Neural progenitor cell (in vitro differentiated cells): ENCODE results near the gene FOXA2. TPM values are rescaled to one million over a fixed set of nuclear protein-coding genes. Genes with fewer than 3 reads are reported as not detected.

Source experiments
- DNase-seq: peaks from one replicate; pipeline ENCODE4 v3.0.0-alpha.2; 2016; ENCODE audit warnings: low spot score
- H2AFZ ChIP-seq: fragments of 200-600 bp; sonication (generic); replicated peaks from 2 replicates; pipeline ENCODE4 v1.6.1; 2016; ENCODE audit warnings: antibody characterized with exemption
- H3F3A ChIP-seq: fragments of 200-600 bp; sonication (generic); 2 replicates; pipeline ENCODE4 v1.6.1; 2016; ENCODE audit warnings: antibody characterized with exemption, low read depth
- H3K27ac ChIP-seq: fragments of 200-600 bp; sonication (generic); 2 replicates; pipeline ENCODE4 v1.5.1; 2016; ENCODE audit warnings: mild to moderate bottlenecking
- H3K27me3 ChIP-seq: fragments of 200-600 bp; sonication (generic); 2 replicates; pipeline ENCODE4 v1.6.1; 2016; ENCODE audit warnings: mild to moderate bottlenecking, moderate library complexity
- H3K36me3 ChIP-seq: fragments of 200-600 bp; sonication (generic); 2 replicates; pipeline ENCODE4 v1.5.1; 2016
- H3K4me1 ChIP-seq: fragments of 200-600 bp; sonication (generic); 2 replicates; pipeline ENCODE4 v1.6.1; 2016; ENCODE audit warnings: mixed run types
- H3K4me2 ChIP-seq: fragments of 200-600 bp; sonication (generic); 2 replicates; pipeline ENCODE4 v1.6.1; 2016
- H3K4me3 ChIP-seq: fragments of 200-600 bp; sonication (generic); 2 replicates; pipeline ENCODE4 v1.5.1; 2016
- H3K79me2 ChIP-seq: fragments of 200-600 bp; sonication (generic); 2 replicates; pipeline ENCODE4 v1.6.1; 2016; ENCODE audit warnings: low read depth
- H3K9ac ChIP-seq: fragments of 200-600 bp; sonication (generic); 2 replicates; pipeline ENCODE4 v1.6.1; 2016
- H3K9me3 ChIP-seq: fragments of 200-600 bp; sonication (generic); 2 replicates; pipeline ENCODE4 v1.5.1; 2016; ENCODE audit warnings: low read depth
- H4K20me1 ChIP-seq: fragments of 200-600 bp; sonication (generic); 2 replicates; pipeline ENCODE4 v1.6.1; 2016; ENCODE audit warnings: low read depth
- H3K27ac Mint-ChIP-seq: 3 replicates; pipeline ENCODE4 v1.8.0; 2021; ENCODE audit warnings: mixed read lengths
- H3K27me3 Mint-ChIP-seq: 2 replicates; pipeline ENCODE4 v1.8.0; 2022; ENCODE audit warnings: low read depth, mild to moderate bottlenecking, inconsistent platforms, moderate library complexity, mixed read lengths; ENCODE audit not compliant: insufficient read depth
- H3K36me3 Mint-ChIP-seq: 3 replicates; pipeline ENCODE4 v1.8.0; 2021; ENCODE audit warnings: mixed read lengths
- H3K4me1 Mint-ChIP-seq: 3 replicates; pipeline ENCODE4 v1.8.0; 2021; ENCODE audit warnings: mixed read lengths
- H3K4me3 Mint-ChIP-seq: 3 replicates; pipeline ENCODE4 v1.8.0; 2021; ENCODE audit warnings: mild to moderate bottlenecking, moderate library complexity, mixed read lengths
- H3K9me3 Mint-ChIP-seq: 3 replicates; pipeline ENCODE4 v1.8.0; 2020; ENCODE audit warnings: mixed read lengths
- EZH2 ChIP-seq: fragments of 200-600 bp; sonication (generic); IDR thresholded peaks from 2 replicates; pipeline ENCODE4 v1.6.1; 2017; ENCODE audit warnings: antibody characterized with exemption, mild to moderate bottlenecking, moderate library complexity
- EZH2phosphoT487 ChIP-seq: fragments of 200-600 bp; sonication (generic); IDR thresholded peaks from 2 replicates; pipeline ENCODE4 v1.6.1; 2017; ENCODE audit warnings: antibody characterized with exemption
- total RNA-seq: library from RNA; depleted of rRNA; stranded (reverse); fragments of >200 nt; gene quantifications from 2 replicates; pipeline ENCODE4 v1.2.3, GENCODE V29; 2015; ENCODE audit warnings: low replicate concordance
- TF ChIP-seq, protein P1 (sequence below): fragments of 200-600 bp; sonication (generic); IDR thresholded peaks from 2 replicates; pipeline ENCODE4 v1.5.1; 2017; ENCODE audit warnings: antibody characterized with exemption, mild to moderate bottlenecking

FOXA2 gene
- total RNA-seq, 1 donor from 2014 or later = not detected

DNA sequence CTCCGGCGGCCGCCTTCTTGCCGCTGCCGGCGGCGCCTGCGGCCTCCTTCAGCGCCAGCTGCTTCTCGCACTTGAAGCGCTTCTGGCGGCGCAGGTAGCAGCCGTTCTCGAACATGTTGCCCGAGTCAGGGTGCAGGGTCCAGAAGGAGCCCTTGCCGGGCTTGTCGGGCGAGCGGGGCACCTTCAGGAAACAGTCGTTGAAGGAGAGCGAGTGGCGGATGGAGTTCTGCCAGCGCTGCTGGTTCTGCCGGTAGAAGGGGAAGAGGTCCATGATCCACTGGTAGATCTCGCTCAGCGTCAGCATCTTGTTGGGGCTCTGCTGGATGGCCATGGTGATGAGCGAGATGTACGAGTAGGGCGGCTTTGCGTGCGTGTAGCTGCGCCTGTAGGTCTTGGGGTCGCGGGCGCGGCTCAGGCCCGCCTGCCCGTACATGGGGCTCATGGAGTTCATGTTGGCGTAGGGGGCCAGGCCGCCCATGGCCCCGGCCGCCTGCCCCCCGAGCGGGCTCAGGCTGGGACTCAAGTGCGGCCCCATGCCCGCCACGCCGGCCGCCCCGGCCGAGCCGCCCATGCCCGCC is 1.9 kb downstream of the FOXA2 start:
- Histone ChIP-seq H2AFZ (peak overlapping the region; percentile 52), H3K9ac (no peak overlapping the region), H3K9me3 (no peaks in the 10 kb centered on the region), H3F3A (peaks cover 34% of the 10 kb centered on the region), H3K27ac (no peak overlapping the region), H4K20me1 (peaks cover 94% of the 10 kb centered on the region), H3K27me3 (peaks cover 100% of the 10 kb centered on the region), H3K4me1 (peaks cover 25% of the 10 kb centered on the region), H3K4me3 (peak overlapping the region; percentile 32), H3K36me3 (no peaks in the 10 kb centered on the region), H3K4me2 (peak overlapping the region; percentile 73), H3K79me2 (no peaks in the 10 kb centered on the region)
- peak; percentile 45 for DNase-seq
- no peaks in the 10 kb centered on the region for H3K36me3 Mint-ChIP-seq
- peaks cover 16% of the 10 kb centered on the region for H3K9me3 Mint-ChIP-seq
- peaks cover 82% of the 10 kb centered on the region for H3K27me3 Mint-ChIP-seq
- H3K4me3 Mint-ChIP-seq = no peak overlapping the region
- H3K27ac Mint-ChIP-seq = no peak overlapping the region
- H3K4me1 Mint-ChIP-seq = peaks cover 18% of the 10 kb centered on the region
- TF ChIP-seq EZH2 (peak; percentile 92), EZH2phosphoT487 (peak; percentile 98)
- TF ChIP-seq, protein P1, sequence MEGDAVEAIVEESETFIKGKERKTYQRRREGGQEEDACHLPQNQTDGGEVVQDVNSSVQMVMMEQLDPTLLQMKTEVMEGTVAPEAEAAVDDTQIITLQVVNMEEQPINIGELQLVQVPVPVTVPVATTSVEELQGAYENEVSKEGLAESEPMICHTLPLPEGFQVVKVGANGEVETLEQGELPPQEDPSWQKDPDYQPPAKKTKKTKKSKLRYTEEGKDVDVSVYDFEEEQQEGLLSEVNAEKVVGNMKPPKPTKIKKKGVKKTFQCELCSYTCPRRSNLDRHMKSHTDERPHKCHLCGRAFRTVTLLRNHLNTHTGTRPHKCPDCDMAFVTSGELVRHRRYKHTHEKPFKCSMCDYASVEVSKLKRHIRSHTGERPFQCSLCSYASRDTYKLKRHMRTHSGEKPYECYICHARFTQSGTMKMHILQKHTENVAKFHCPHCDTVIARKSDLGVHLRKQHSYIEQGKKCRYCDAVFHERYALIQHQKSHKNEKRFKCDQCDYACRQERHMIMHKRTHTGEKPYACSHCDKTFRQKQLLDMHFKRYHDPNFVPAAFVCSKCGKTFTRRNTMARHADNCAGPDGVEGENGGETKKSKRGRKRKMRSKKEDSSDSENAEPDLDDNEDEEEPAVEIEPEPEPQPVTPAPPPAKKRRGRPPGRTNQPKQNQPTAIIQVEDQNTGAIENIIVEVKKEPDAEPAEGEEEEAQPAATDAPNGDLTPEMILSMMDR = no peak

DNA sequence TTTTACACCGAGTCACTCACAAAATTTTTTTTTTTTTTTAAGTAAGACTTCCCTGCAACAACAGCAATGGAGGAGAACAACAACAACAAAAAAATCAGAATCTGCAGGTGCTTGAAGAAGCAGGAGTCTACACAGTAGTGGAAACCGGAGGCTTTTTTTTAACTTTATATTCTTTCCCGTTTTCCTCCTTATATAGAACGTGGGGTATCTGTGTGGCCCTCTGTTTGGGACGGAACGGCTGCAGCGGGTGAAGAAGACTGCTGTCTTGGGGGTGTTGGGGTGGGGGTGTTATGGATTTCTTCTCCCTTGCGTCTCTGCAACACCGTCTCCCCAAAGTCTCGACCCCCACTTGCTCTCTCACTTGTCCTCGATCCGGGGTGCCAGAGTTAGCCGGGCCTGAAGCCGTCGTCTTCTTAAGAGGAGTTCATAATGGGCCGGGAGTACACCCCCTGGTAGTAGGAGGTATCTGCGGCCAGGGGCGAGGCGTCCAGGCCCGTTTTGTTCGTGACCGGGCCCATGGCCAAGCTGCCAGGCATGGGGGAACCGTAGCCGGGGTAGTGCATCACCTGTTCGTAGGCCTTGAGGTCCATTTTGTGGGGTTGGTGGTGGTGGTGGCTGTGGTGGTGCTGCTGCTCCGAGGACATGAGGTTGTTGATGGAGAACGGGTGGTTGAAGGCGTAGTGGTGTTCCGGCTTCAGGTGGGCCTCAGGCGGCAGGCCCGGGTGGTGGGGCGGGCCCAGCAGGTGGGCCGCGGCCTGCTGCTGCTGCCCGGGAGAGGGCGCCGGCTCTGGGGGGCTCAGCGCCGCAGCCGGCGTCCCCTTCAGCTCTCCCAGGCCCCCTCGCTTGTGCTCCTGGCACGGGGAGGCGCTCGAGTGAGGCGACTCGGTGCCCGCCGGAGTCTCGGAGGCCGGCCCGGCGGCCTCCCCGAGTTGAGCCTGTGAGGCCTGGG is 2.7 kb downstream of the FOXA2 start:
- Histone ChIP-seq H3K4me2 (peak overlapping the region; percentile 73), H3K27ac (no peak overlapping the region), H3F3A (peaks cover 35% of the 10 kb centered on the region), H3K4me3 (no peak overlapping the region), H4K20me1 (peaks cover 94% of the 10 kb centered on the region), H2AFZ (no peak overlapping the region), H3K79me2 (no peaks in the 10 kb centered on the region), H3K9me3 (no peaks in the 10 kb centered on the region), H3K27me3 (peaks cover 100% of the 10 kb centered on the region), H3K9ac (no peak overlapping the region), H3K36me3 (no peaks in the 10 kb centered on the region), H3K4me1 (peaks cover 31% of the 10 kb centered on the region)
- Mint-ChIP-seq H3K4me1 (peaks cover 18% of the 10 kb centered on the region), H3K36me3 (no peaks in the 10 kb centered on the region), H3K4me3 (no peak overlapping the region), H3K9me3 (peaks cover 16% of the 10 kb centered on the region), H3K27me3 (peaks cover 82% of the 10 kb centered on the region), H3K27ac (no peak overlapping the region)
- peak; percentile 61 for DNase-seq
- peak; percentile 97 for TF ChIP-seq EZH2
- TF ChIP-seq EZH2phosphoT487 = peak; percentile 97
- TF ChIP-seq, protein P1 = peak; percentile 15

GRCh38 chr20:22579711-22580697 is 4.4 kb downstream of the FOXA2 start:
- Mint-ChIP-seq H3K4me3 (no peak overlapping the region), H3K36me3 (no peaks in the 10 kb centered on the region), H3K27ac (no peak overlapping the region), H3K9me3 (peaks cover 11% of the 10 kb centered on the region), H3K4me1 (peaks cover 16% of the 10 kb centered on the region), H3K27me3 (peaks cover 82% of the 10 kb centered on the region)
- TF ChIP-seq EZH2 = peak; percentile 19
- TF ChIP-seq, protein P1 = no peak
- peak; percentile 61 for TF ChIP-seq EZH2phosphoT487
- peaks cover 94% of the 10 kb centered on the region for H4K20me1 ChIP-seq
- H3K9ac ChIP-seq = no peak overlapping the region
- H3K4me3 ChIP-seq = no peak overlapping the region
- H2AFZ ChIP-seq = no peak overlapping the region
- no peaks in the 10 kb centered on the region for H3K79me2 ChIP-seq
- peaks cover 35% of the 10 kb centered on the region for H3F3A ChIP-seq
- H3K4me1 ChIP-seq = peaks cover 37% of the 10 kb centered on the region
- H3K4me2 ChIP-seq = no peak overlapping the region
- no peaks in the 10 kb centered on the region for H3K36me3 ChIP-seq
- H3K27me3 ChIP-seq = peaks cover 100% of the 10 kb centered on the region
- H3K27ac ChIP-seq = no peak overlapping the region
- peak; percentile 45 for DNase-seq
- H3K9me3 ChIP-seq = no peaks in the 10 kb centered on the region
